Ectodermal cell (in vitro differentiated cells): ENCODE data around the gene TBC1D22A.

Experiments
- H3K27ac ChIP-seq: 2 replicates; pipeline ENCODE4 v1.7.0; 2013; ENCODE audit warnings: mild to moderate bottlenecking, low read depth, low read length; ENCODE audit not compliant: insufficient read depth, poor library complexity, severe bottlenecking
- H3K27me3 ChIP-seq: 2 replicates; pipeline ENCODE4 v1.7.0; 2013; ENCODE audit warnings: mild to moderate bottlenecking, low read length; ENCODE audit not compliant: insufficient read depth, control insufficient read depth, poor library complexity, severe bottlenecking
- H3K36me3 ChIP-seq: one replicate; pipeline ENCODE4 v1.7.0; 2013; ENCODE audit warnings: low read length; ENCODE audit not compliant: control insufficient read depth, insufficient read depth
- H3K4me1 ChIP-seq: one replicate; pipeline ENCODE4 v1.7.0; 2013; ENCODE audit warnings: low read length; ENCODE audit not compliant: control insufficient read depth, insufficient read depth
- H3K4me3 ChIP-seq: 2 replicates; pipeline ENCODE4 v1.7.0; 2013; ENCODE audit warnings: low read depth, low read length, control low read depth; ENCODE audit not compliant: insufficient read depth
- H3K9me3 ChIP-seq: 2 replicates; pipeline ENCODE4 v1.7.0; 2013; ENCODE audit warnings: mild to moderate bottlenecking, low read length, moderate library complexity; ENCODE audit not compliant: control insufficient read depth
- whole genome bisulfite sequencing, 2 experiments: methylation state at CpG; one replicate each; pipeline ENCODE4 v1.1.7; 2013; ENCODE audit warnings: missing lambda C conversion rate in 2 of 2; 5-methylcytosine and 5-hydroxymethylcytosine counted together

Gene TBC1D22A

DNA sequence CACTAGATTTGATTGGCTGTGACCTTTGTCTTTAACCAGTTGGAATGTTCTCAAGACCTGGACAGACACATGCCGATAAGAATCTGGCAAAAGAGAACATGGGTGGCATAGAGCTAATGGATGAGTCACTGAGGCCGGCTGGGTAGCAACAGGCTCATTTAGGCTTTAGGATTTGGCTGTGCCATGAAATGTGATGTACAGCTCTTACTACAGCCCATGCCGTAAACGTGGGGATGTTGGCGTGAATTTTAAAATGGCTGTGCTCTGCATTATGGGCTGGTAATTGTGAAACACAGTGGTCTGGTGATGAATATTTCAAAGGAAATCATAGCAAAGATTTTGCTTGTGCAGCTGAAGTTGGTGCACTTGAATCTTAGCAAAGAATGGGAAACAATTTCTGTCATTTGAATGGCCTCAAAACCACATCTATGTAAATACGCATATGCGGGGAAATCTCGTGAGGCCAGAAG, 332.4 kb downstream of the TBC1D22A start:
- H3K4me1 ChIP-seq: no peaks in the 10 kb centered on the region
- no peaks in the 10 kb centered on the region for H3K9me3 ChIP-seq
- no peaks in the 10 kb centered on the region for H3K27me3 ChIP-seq
- H3K4me3 ChIP-seq: no peak overlapping the region
- 95% methylated on average over 8 of the region's 8 CpGs for WGBS, 2 experiments
- peaks cover 3% of the 10 kb centered on the region for H3K36me3 ChIP-seq
- H3K27ac ChIP-seq: no peak overlapping the region

DNA sequence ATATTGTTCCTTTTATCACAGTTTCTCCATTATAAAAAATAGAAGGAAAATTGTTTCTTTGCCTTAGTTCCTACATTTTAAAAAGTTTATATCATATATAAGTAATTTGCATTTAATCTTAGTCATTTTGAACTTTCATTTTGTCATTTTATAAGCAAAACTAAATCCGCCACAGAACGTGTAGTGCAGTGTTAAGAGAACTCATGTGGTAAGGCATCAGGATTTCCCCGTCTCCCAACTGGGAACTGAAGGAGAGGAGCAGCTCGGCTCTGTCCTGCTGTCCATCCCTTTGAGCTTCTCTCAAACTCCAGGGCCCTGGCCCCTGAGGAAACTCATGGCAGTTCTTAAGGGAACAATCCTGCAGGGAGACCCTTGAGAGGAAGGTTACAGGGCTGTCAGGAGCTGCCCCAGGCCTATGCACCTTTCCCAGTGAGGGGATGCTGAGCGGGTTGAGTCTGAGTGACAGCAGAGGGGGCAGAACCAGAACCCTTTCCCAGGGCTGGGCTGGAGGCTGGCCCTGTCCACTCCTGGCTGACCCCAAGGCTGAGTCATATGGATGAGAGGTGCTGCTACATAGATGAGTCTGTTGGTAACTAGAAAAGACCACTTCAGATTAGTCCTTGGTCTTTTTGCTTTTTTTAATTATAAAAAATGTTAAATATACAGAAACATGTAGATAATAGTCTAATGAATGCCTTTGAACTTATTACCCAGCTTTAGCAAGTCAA, 333.1 kb downstream of the TBC1D22A start:
- H3K9me3 ChIP-seq: no peaks in the 10 kb centered on the region
- peaks cover 3% of the 10 kb centered on the region for H3K36me3 ChIP-seq
- H3K4me3 ChIP-seq: no peak overlapping the region
- 89 to 92% methylated on average over 5 of the region's 5 CpGs for WGBS, 2 experiments
- no peaks in the 10 kb centered on the region for H3K27me3 ChIP-seq
- H3K4me1 ChIP-seq: no peaks in the 10 kb centered on the region
- H3K27ac ChIP-seq: no peak overlapping the region

GRCh38 chr22:47098121-47098520, 335.7 kb downstream of the TBC1D22A start:
- no peaks in the 10 kb centered on the region for H3K9me3 ChIP-seq
- H3K27me3 ChIP-seq: no peaks in the 10 kb centered on the region
- H3K4me1 ChIP-seq: peaks cover 7% of the 10 kb centered on the region
- H3K27ac ChIP-seq: no peak overlapping the region
- WGBS, 2 experiments: 90 to 95% methylated on average over 5 of the region's 5 CpGs
- H3K36me3 ChIP-seq: peaks cover 3% of the 10 kb centered on the region
- no peak overlapping the region for H3K4me3 ChIP-seq

DNA sequence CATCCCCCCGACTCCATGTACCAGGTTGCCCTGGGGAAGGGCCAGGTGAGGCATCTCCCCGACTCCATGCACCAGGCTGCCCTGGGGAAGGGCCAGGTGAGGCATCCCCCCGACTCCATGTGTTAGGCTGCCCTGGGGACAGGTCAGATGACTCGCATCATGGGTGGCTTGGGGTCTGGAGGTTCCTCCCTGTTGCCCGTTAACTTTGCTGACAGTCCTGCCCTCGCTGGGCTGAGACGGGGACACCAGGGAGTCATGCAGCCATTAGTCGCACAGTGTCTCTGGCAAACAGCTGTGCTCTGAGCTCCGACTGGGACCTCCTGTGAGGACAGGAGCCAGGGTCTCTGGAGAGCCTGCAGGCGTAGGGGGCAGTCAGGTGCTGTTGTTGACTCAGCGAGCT, 336.1 kb downstream of the TBC1D22A start:
- Histone ChIP-seq H3K27ac (no peak overlapping the region), H3K27me3 (no peaks in the 10 kb centered on the region), H3K4me3 (no peak overlapping the region), H3K9me3 (no peaks in the 10 kb centered on the region), H3K4me1 (peaks cover 7% of the 10 kb centered on the region), H3K36me3 (peaks cover 3% of the 10 kb centered on the region)
- WGBS, 2 experiments: 94% methylated on average over 11 of the region's 11 CpGs

DNA sequence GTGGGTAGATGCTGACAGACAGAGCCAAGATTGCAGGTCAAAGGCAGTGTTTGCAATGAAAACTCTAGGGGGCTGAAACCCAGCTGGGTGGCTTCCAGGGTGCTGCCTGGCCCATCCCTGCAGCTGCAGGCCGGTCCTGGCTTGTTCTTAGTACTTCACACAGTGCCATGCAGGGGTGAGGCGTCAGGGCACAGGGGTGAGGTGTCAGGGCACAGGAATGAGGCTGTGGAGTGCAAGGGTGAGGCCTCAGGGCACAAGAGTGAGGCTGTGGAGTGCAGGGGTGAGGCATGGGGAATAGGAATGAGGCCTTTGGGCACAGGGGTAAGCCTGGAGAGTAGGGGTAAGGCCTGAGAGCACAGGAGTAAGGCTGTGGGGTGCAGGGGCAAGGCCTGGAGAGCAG, 337.6 kb downstream of the TBC1D22A start:
- 96% methylated on average over 2 of the region's 2 CpGs for WGBS, 2 experiments
- no peaks in the 10 kb centered on the region for H3K36me3 ChIP-seq
- no peaks in the 10 kb centered on the region for H3K9me3 ChIP-seq
- no peak overlapping the region for H3K4me3 ChIP-seq
- H3K4me1 ChIP-seq: peaks cover 7% of the 10 kb centered on the region
- no peaks in the 10 kb centered on the region for H3K27me3 ChIP-seq
- no peak overlapping the region for H3K27ac ChIP-seq

DNA sequence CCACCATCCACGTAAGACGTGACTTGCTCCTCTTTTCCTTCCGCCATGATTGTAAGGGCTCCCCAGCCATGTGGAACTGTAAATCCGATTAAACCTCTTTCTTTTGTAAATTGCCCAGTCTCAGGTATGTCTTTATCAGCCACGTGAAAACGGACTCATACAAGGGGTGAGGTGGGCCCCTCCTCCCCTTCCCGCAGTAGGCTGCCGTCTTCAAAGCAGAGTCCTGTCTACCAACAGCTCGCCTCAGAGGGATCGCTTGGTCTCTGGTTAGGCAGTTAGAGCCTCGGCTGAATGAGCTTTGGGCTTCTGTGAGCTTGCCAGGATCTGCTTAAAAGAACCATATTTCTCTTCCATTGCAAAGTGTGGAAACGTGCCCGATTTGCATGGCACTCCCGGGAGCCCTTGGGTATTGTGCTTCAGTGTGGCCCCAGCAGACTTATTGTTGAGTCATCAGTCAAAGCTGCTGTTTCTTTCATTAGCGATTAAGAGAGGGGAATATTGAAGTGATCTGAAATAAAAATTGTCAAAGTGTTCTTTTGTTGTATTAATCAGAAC, 338.3 kb downstream of the TBC1D22A start:
- peaks cover 7% of the 10 kb centered on the region for H3K4me1 ChIP-seq
- H3K27ac ChIP-seq: no peak overlapping the region
- no peaks in the 10 kb centered on the region for H3K9me3 ChIP-seq
- no peak overlapping the region for H3K4me3 ChIP-seq
- no peaks in the 10 kb centered on the region for H3K27me3 ChIP-seq
- H3K36me3 ChIP-seq: no peaks in the 10 kb centered on the region
- 82% methylated on average over 15 of the region's 15 CpGs for WGBS, 2 experiments

- Histone ChIP-seq H3K4me1 (peaks cover 7% of the 10 kb centered on the region), H3K4me3 (no peak overlapping the region), H3K9me3 (no peaks in the 10 kb centered on the region), H3K27me3 (no peaks in the 10 kb centered on the region), H3K36me3 (no peaks in the 10 kb centered on the region), H3K27ac (no peak overlapping the region)
- WGBS, 2 experiments: 94% methylated on average over 16 of the region's 16 CpGs
Observed at GRCh38 chr22:47101321-47101885, 339.0 kb downstream of the TBC1D22A start.

DNA sequence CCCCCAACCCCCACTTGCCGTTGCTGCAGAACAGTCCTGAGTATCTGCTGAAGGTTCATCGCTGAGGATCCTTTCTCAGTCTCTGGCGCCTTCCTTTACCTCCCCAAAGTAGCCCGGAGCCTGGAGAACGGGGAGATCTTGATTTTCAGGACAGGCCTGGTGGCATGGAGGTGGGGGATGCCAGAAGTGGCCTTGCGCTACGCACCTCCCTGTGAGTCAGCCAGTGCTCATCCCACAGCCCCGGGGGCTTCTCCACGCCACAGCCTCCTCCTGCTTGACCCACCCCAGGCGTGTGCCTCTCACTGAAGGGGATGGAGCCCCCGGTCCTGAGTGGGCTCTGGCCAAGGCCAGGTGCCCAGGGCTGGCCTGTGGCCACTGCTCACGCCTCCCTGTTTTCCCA, 339.6 kb downstream of the TBC1D22A start:
- H3K4me3 ChIP-seq: no peak overlapping the region

DNA sequence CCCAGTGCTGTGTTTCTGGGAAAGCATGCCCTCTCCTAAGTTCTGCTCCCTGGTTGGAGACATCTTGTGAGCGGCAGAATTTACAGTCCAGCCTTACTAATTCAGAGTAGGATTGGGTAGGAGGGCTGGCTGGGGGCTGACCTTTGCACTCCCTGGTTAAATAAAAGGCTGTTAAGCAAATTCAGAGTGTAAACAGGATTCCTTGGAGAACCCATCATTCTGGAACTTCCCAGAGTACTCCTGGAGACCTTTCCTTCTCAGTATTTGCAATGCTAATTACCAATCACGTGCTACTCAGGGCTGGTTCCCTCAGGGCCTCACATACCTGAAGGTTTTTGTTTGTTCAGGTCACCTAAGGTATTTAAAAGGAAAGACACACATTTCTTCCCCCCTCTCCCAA, 340.2 kb downstream of the TBC1D22A start:
- Histone ChIP-seq H3K4me1 (peaks cover 7% of the 10 kb centered on the region), H3K27ac (no peak overlapping the region), H3K27me3 (no peaks in the 10 kb centered on the region), H3K4me3 (no peak overlapping the region), H3K36me3 (no peaks in the 10 kb centered on the region), H3K9me3 (no peaks in the 10 kb centered on the region)
- 41 to 47% methylated on average over 2 of the region's 2 CpGs for WGBS, 2 experiments

More for the DNA sequence above, 339.6 kb downstream of the TBC1D22A start:
- H3K9me3 ChIP-seq: no peaks in the 10 kb centered on the region
- peaks cover 7% of the 10 kb centered on the region for H3K4me1 ChIP-seq
- 92% methylated on average over 12 of the region's 12 CpGs for WGBS, 2 experiments
- no peaks in the 10 kb centered on the region for H3K36me3 ChIP-seq
- H3K27me3 ChIP-seq: no peaks in the 10 kb centered on the region
- no peak overlapping the region for H3K27ac ChIP-seq

- no peak overlapping the region for H3K27ac ChIP-seq
- no peak overlapping the region for H3K4me3 ChIP-seq
- no peaks in the 10 kb centered on the region for H3K27me3 ChIP-seq
- 89 to 93% methylated on average over 3 to 4 of the region's 4 CpGs for WGBS, 2 experiments
- peaks cover 7% of the 10 kb centered on the region for H3K4me1 ChIP-seq
- no peaks in the 10 kb centered on the region for H3K9me3 ChIP-seq
- no peaks in the 10 kb centered on the region for H3K36me3 ChIP-seq
Observed at GRCh38 chr22:47105085-47105484, 342.6 kb downstream of the TBC1D22A start.
